HEK293 (cell line): ENCODE results near the gene TIMP2.

Experiments used
- CTCF ChIA-PET: fragments of 350-600 bp; formaldehyde crosslinking; extraction: SDS; loops from one replicate; lab custom pipeline; 2021; ENCODE audit warnings: antibody characterized with exemption; lab: Yijun Ruan, JAX
- POLR2A ChIA-PET: fragments of 300-600 bp; formaldehyde crosslinking; extraction: SDS; loops from one replicate; lab custom pipeline; 2020; ENCODE audit warnings: antibody characterized with exemption, inconsistent platforms; lab: Yijun Ruan, JAX
- H3K27ac ChIP-seq: fragments of 200-500 bp; sonication (Bioruptor generic); 2 replicates; pipeline ENCODE4 v1.5.1; 2014; ENCODE audit warnings: low read depth, low read length, control low read depth, inconsistent platforms; ENCODE audit errors: extremely low read depth
- H3K36me3 ChIP-seq, 2 experiments: fragments of 200-500 bp in 1 of 2; sonication (Bioruptor generic) in 1 of 2; 1 replicate in 1 of 2; 2 replicates in 1 of 2; pipeline ENCODE4 v1.5.1; 2014 to 2017; ENCODE audit warnings: inconsistent platforms in 2 of 2, low read length in 2 of 2; ENCODE audit not compliant: control insufficient read depth in 2 of 2, insufficient read depth in 1 of 2
- H3K4me1 ChIP-seq: fragments of 200-500 bp; sonication (Bioruptor generic); 2 replicates; pipeline ENCODE4 v1.5.1; 2014; ENCODE audit warnings: mild to moderate bottlenecking, low read length, inconsistent platforms; ENCODE audit not compliant: control insufficient read depth, insufficient read depth
- H3K4me3 ChIP-seq: 2 replicates; pipeline ENCODE4 v1.5.1; 2011; ENCODE audit warnings: low read depth, mild to moderate bottlenecking, control low read depth, low read length, moderate library complexity
- H3K9me3 ChIP-seq: fragments of 200-500 bp; sonication (Bioruptor generic); 2 replicates; pipeline ENCODE4 v1.5.1; 2014; ENCODE audit warnings: low read depth, low read length, inconsistent platforms; ENCODE audit not compliant: control insufficient read depth, insufficient read depth
- EGR2 ChIP-seq: fragments of 450-650 bp; formaldehyde crosslinking; IDR thresholded peaks from 2 replicates; pipeline ENCODE4 v1.5.1; 2016; ENCODE audit warnings: low read depth, missing biosample characterization, missing genetic modification characterization
- GLIS2 ChIP-seq: fragments of 450-650 bp; formaldehyde crosslinking; IDR thresholded peaks from 2 replicates; pipeline ENCODE4 v1.5.1; 2016; ENCODE audit warnings: missing biosample characterization, missing genetic modification characterization
- HOXC10 ChIP-seq: sonication (generic); formaldehyde crosslinking; IDR thresholded peaks from 2 replicates; pipeline ENCODE4 v1.8.1; 2023; ENCODE audit warnings: mild to moderate bottlenecking, missing genetic modification reagents
- MEIS1 ChIP-seq: sonication (generic); formaldehyde crosslinking; IDR thresholded peaks from 2 replicates; pipeline ENCODE4 v1.8.1; 2022; ENCODE audit warnings: missing genetic modification reagents, mild to moderate bottlenecking, borderline replicate concordance
- OVOL3 ChIP-seq: fragments of 450-650 bp; formaldehyde crosslinking; IDR thresholded peaks from 2 replicates; pipeline ENCODE4 v1.5.1; 2016; ENCODE audit warnings: missing biosample characterization, missing genetic modification characterization
- PATZ1 ChIP-seq: fragments of 450-650 bp; formaldehyde crosslinking; IDR thresholded peaks from 2 replicates; pipeline ENCODE4 v1.5.1; 2016; ENCODE audit warnings: missing biosample characterization, missing genetic modification characterization
- PRDM1 ChIP-seq: fragments of 450-650 bp; formaldehyde crosslinking; IDR thresholded peaks from 2 replicates; pipeline ENCODE4; 2016; ENCODE audit warnings: missing biosample characterization, missing genetic modification characterization
- SP7 ChIP-seq: fragments of 450-650 bp; formaldehyde crosslinking; IDR thresholded peaks from 2 replicates; pipeline ENCODE4 v1.5.1; 2016; ENCODE audit warnings: missing biosample characterization, missing genetic modification characterization
- YY2 ChIP-seq: fragments of 450-650 bp; formaldehyde crosslinking; IDR thresholded peaks from 2 replicates; pipeline ENCODE4 v1.5.1; 2016; ENCODE audit warnings: missing biosample characterization, missing genetic modification characterization
- ZBTB10 ChIP-seq: fragments of 450-650 bp; formaldehyde crosslinking; IDR thresholded peaks from 2 replicates; pipeline ENCODE4 v1.5.1; 2016; ENCODE audit warnings: missing biosample characterization, missing genetic modification characterization
- ZBTB48 ChIP-seq: fragments of 450-650 bp; formaldehyde crosslinking; IDR thresholded peaks from 2 replicates; pipeline ENCODE4 v1.5.1; 2016; ENCODE audit warnings: missing biosample characterization, missing genetic modification characterization
- ZBTB49 ChIP-seq: fragments of 450-650 bp; formaldehyde crosslinking; IDR thresholded peaks from 2 replicates; pipeline ENCODE4 v1.5.1; 2016; ENCODE audit warnings: missing biosample characterization, missing genetic modification characterization, low read depth
- ZNF132 ChIP-seq: fragments of 450-650 bp; formaldehyde crosslinking; IDR thresholded peaks from 2 replicates; pipeline ENCODE4 v1.5.1; 2017; ENCODE audit warnings: missing biosample characterization, missing genetic modification characterization, borderline replicate concordance
- ZNF146 ChIP-seq: fragments of 450-650 bp; formaldehyde crosslinking; IDR thresholded peaks from 2 replicates; pipeline ENCODE4 v1.5.1; 2016; ENCODE audit warnings: missing biosample characterization, missing genetic modification characterization
- ZNF157 ChIP-seq: fragments of 450-650 bp; formaldehyde crosslinking; IDR thresholded peaks from 2 replicates; pipeline ENCODE4 v1.5.1; 2016; ENCODE audit warnings: missing biosample characterization, missing genetic modification characterization
- ZNF175 ChIP-seq: fragments of 450-650 bp; formaldehyde crosslinking; IDR thresholded peaks from 2 replicates; pipeline ENCODE4 v1.5.1; 2016; ENCODE audit warnings: missing biosample characterization, missing genetic modification characterization
- ZNF311 ChIP-seq: fragments of 450-650 bp; formaldehyde crosslinking; IDR thresholded peaks from 2 replicates; pipeline ENCODE4 v1.5.1; 2017; ENCODE audit warnings: missing biosample characterization, missing genetic modification characterization, borderline replicate concordance
- ZNF354C ChIP-seq: fragments of 450-650 bp; formaldehyde crosslinking; IDR thresholded peaks from 2 replicates; pipeline ENCODE4 v1.5.1; 2016; ENCODE audit warnings: missing biosample characterization, missing genetic modification characterization, low read depth, borderline replicate concordance
- ZNF366 ChIP-seq: fragments of 450-650 bp; formaldehyde crosslinking; conservative IDR thresholded peaks from 2 replicates; pipeline ENCODE4 v1.5.1; 2016; ENCODE audit warnings: missing biosample characterization, missing genetic modification characterization
- ZNF394 ChIP-seq: fragments of 450-650 bp; formaldehyde crosslinking; IDR thresholded peaks from 2 replicates; pipeline ENCODE4 v1.5.1; 2016; ENCODE audit warnings: missing biosample characterization, missing genetic modification characterization, mild to moderate bottlenecking, moderate library complexity, borderline replicate concordance
- ZNF561 ChIP-seq: fragments of 450-650 bp; IDR thresholded peaks from 2 replicates; pipeline ENCODE4 v1.5.1; 2018; ENCODE audit warnings: missing biosample characterization, missing genetic modification characterization, borderline replicate concordance
- ZNF626 ChIP-seq: fragments of 450-650 bp; sonication (Bioruptor Pico); formaldehyde crosslinking; IDR thresholded peaks from 2 replicates; pipeline ENCODE4 v1.5.1; 2018; ENCODE audit warnings: missing biosample characterization, missing genetic modification characterization, inconsistent platforms
- ZNF76 ChIP-seq: fragments of 450-650 bp; formaldehyde crosslinking; IDR thresholded peaks from 2 replicates; pipeline ENCODE4; 2016; ENCODE audit warnings: low read depth, missing biosample characterization, missing genetic modification characterization, borderline replicate concordance
- ZNF843 ChIP-seq: fragments of 450-650 bp; formaldehyde crosslinking; IDR thresholded peaks from 2 replicates; pipeline ENCODE4 v1.5.1; 2016; ENCODE audit warnings: missing biosample characterization, missing genetic modification characterization
- ZXDB ChIP-seq: fragments of 450-650 bp; formaldehyde crosslinking; IDR thresholded peaks from 2 replicates; pipeline ENCODE4 v1.5.1; 2016; ENCODE audit warnings: missing biosample characterization, missing genetic modification characterization
- TF ChIP-seq, protein P1 (sequence below): fragments of 450-650 bp; formaldehyde crosslinking; IDR thresholded peaks from 2 replicates; pipeline ENCODE4 v1.5.1; 2017; ENCODE audit warnings: missing biosample characterization, missing genetic modification characterization

TIMP2 gene

DNA sequence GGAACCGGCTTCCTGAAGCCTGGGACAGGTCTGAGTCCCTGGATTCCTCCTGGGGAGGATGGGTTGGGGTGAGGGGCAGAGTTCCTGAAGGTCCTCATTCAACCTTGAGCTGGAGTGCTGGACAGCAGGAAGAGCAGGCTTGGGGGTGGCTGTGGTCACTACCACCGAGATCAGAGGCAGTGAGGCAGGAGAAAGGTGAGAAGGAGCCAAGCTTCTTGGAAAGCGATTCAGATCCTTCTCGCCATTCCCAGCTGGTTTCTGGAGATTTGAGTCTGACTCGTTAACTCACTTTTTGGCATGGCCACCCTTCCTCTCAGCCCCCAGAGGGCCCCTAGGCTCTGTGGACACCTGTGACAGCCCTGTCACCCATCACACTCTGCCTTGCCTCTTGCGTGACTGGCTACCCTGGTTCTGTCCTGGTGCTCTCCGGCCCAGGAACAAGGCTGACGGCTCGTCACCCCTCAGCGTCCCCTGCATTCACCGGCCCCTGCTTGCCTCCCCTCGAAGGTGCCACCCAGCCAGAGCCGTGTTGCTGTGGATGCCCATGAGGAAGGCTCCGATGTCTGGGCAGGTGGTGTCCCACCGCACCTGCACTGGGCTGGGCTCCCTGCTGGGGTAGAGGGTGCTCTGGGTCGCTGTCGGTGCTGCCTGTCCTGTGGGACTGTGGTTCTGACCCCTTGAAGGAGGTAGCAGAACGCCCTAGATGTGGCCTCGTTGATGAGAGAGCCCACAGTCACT, 9.7 kb upstream of the TIMP2 start:
- TF ChIP-seq ZNF146 (tag by site-specific recombination) = no peak
- TF ChIP-seq GLIS2 (tag by site-specific recombination) = peak; percentile 29; the same call in 1 of the 2 replicates
- 0 out of 2 replicates have a peak, but pooled peaks have one; percentile 28 for TF ChIP-seq ZBTB48 (tag by site-specific recombination)
- TF ChIP-seq ZBTB10 (tag by site-specific recombination) = 0 out of 2 replicates have a peak, but pooled peaks have one; percentile 26
- no peak for TF ChIP-seq ZNF157 (tag by site-specific recombination)
- no peak for TF ChIP-seq ZNF311 (tag by site-specific recombination)
- no peak for TF ChIP-seq ZNF394 (tag by site-specific recombination)
- no peak for TF ChIP-seq ZXDB
- TF ChIP-seq ZNF626 (tag by site-specific recombination) = no peak
- no peak for TF ChIP-seq ZBTB49 (tag by site-specific recombination)
- no peak for TF ChIP-seq ZNF175
- peak; percentile 3; the same call in 1 of the 2 replicates for TF ChIP-seq ZNF366 (tag by site-specific recombination)
- TF ChIP-seq ZNF843 (tag by site-specific recombination) = no peak
- TF ChIP-seq HOXC10 (CRISPR knock-in tag) = no peak
- TF ChIP-seq, protein P1, sequence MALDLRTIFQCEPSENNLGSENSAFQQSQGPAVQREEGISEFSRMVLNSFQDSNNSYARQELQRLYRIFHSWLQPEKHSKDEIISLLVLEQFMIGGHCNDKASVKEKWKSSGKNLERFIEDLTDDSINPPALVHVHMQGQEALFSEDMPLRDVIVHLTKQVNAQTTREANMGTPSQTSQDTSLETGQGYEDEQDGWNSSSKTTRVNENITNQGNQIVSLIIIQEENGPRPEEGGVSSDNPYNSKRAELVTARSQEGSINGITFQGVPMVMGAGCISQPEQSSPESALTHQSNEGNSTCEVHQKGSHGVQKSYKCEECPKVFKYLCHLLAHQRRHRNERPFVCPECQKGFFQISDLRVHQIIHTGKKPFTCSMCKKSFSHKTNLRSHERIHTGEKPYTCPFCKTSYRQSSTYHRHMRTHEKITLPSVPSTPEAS = no peak
- TF ChIP-seq YY2 = no peak
- TF ChIP-seq ZNF354C (tag by site-specific recombination) = no peak
- ChIA-PET POLR2A (interaction anchor here (0.6 to 2.2 kb wide), 5 partner anchors 9 to 75 kb away, joined by 3 to 15 read pairs (median 3); partner anchors contain the start of gene TIMP2), CTCF (interaction anchor here (0.6 to 1.7 kb wide), 5 partner anchors 36 to 726 kb away, joined by 3 to 7 read pairs (median 3); no protein-coding TSS in a partner anchor)
- H3K27ac ChIP-seq = peak overlapping the region; percentile 34; the same call in 1 of the 2 replicates
- H3K4me3 ChIP-seq = no peak overlapping the region
- no peaks in the 10 kb centered on the region for H3K36me3 ChIP-seq
- H3K4me1 ChIP-seq = peaks cover 23% of the 10 kb centered on the region
- H3K9me3 ChIP-seq = no peaks in the 10 kb centered on the region

- ChIA-PET CTCF (interaction anchor here (0.6 to 1.7 kb wide), 4 partner anchors 37 to 69 kb away, joined by 3 to 7 read pairs (median 4); no protein-coding TSS in a partner anchor), POLR2A (interaction anchor here (0.6 to 2.2 kb wide), 8 partner anchors 9 to 76 kb away, joined by 3 to 15 read pairs (median 3); partner anchors contain the start of gene TIMP2)
- H3K27ac ChIP-seq = peak overlapping the region; percentile 34; the same call in 1 of the 2 replicates
- no peaks in the 10 kb centered on the region for H3K36me3 ChIP-seq
- no peaks in the 10 kb centered on the region for H3K9me3 ChIP-seq
- H3K4me3 ChIP-seq = peak overlapping the region; percentile 20
- peaks cover 23% of the 10 kb centered on the region for H3K4me1 ChIP-seq
- TF ChIP-seq PRDM1 (tag by site-specific recombination) = peak; percentile 78
- TF ChIP-seq SP7 (tag by site-specific recombination) = peak; percentile 99
- peak; percentile 60; the same call in 1 of the 2 replicates for TF ChIP-seq EGR2 (tag by site-specific recombination)
- TF ChIP-seq MEIS1 (CRISPR knock-in tag) = no peak
- TF ChIP-seq GLIS2 (tag by site-specific recombination) = peak; percentile 69
- TF ChIP-seq OVOL3 = no peak; the same call in 1 of the 2 replicates
- TF ChIP-seq ZNF132 = no peak
- peak; percentile 94 for TF ChIP-seq ZNF561 (tag by site-specific recombination)
- 0 out of 2 replicates have a peak, but pooled peaks have one; percentile 53 for TF ChIP-seq ZNF76 (tag by site-specific recombination)
- TF ChIP-seq PATZ1 (tag by site-specific recombination) = peak; percentile 72
These were observed 8.9 kb upstream of the TIMP2 start for GRCh38 chr17:78933959-78934568.
